ENCODE results near the gene CIB4. TPM values are rescaled to one million over a fixed set of nuclear protein-coding genes. Genes with fewer than 3 reads are reported as not detected.

CIB4 gene
- total and polyA plus RNA-seq, 4 donors = 1.3 TPM; not detected in 3

DNA sequence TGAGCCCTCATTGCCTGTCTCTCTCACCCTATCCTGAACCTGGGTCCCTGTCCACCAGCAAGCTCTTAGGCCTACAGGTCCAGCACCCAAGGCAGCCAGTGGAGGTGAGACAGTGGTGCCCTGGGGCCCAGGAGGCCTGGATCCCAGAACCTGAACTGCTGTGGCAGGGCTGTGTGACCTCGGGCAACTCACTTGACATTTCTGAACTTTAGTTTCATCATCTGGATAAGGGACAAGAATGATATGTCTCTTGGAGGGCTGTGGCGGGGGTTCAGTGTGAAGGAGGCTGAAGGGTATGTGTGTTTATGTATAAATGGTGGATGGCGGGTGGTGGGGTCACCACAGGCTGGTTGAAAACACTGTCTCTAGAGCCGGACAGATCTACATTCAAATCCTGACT lies 10.9 kb downstream of the CIB4 start:
- no peak overlapping the region for H3K27ac ChIP-seq (ENCODE audit: low read depth in 1 of 2, low read length in 1 of 2)

DNA sequence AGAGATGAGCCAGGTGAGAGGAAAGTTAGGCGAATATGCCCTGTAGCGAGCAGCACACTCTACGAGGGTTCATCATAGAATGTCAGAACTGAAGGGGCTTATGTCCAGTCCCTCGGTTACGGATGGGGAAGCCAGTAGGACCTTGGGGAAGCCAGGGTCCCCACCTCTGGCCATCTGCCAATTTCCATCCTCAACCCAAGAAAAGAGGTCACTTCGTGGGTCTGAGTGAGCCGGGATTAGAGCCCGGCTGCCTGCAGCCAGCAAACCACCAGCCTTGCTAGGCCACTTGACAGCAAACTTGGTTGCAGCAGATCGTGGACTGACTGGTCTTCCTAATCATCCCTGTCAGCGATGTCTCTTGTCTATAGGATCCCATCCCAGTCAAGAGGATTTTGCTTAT lies 11.4 kb downstream of the CIB4 start:
- TF ChIP-seq, protein P1, sequence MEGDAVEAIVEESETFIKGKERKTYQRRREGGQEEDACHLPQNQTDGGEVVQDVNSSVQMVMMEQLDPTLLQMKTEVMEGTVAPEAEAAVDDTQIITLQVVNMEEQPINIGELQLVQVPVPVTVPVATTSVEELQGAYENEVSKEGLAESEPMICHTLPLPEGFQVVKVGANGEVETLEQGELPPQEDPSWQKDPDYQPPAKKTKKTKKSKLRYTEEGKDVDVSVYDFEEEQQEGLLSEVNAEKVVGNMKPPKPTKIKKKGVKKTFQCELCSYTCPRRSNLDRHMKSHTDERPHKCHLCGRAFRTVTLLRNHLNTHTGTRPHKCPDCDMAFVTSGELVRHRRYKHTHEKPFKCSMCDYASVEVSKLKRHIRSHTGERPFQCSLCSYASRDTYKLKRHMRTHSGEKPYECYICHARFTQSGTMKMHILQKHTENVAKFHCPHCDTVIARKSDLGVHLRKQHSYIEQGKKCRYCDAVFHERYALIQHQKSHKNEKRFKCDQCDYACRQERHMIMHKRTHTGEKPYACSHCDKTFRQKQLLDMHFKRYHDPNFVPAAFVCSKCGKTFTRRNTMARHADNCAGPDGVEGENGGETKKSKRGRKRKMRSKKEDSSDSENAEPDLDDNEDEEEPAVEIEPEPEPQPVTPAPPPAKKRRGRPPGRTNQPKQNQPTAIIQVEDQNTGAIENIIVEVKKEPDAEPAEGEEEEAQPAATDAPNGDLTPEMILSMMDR (IDR thresholded peaks at IDR 0.05; ENCODE audit: control extremely low read depth, extremely low read depth) = no peak
- Histone ChIP-seq H3K9me3 (ENCODE audit: control insufficient read depth in 4 of 4, insufficient read depth in 3 of 4, low read length in 3 of 4) (no peaks in the 10 kb centered on the region), H3K9ac (ENCODE audit: insufficient read depth in 1 of 2, low read length in 2 of 2) (no peak overlapping the region), H3K27me3 (ENCODE audit: control insufficient read depth in 3 of 3, insufficient read depth in 3 of 3, low read length in 2 of 3) (no peaks in the 10 kb centered on the region), H3K4me1 (ENCODE audit: control insufficient read depth in 5 of 5, insufficient read depth in 5 of 5, low read length in 5 of 5) (peaks cover 0 to 54% (median 17%) of the 10 kb centered on the region in 5 donors), H3K36me3 (ENCODE audit: control insufficient read depth in 4 of 4, insufficient read depth in 4 of 4, low read length in 4 of 4) (no peaks in the 10 kb centered on the region), H3K4me3 (no peak overlapping the region), H3K27ac (ENCODE audit: low read depth in 1 of 2, low read length in 1 of 2) (no peak overlapping the region)
- ATAC-seq (ENCODE audit: insufficient read depth, low FRiP score) (no peak), DNase-seq (no peak)
- WGBS, 2 donors = 80 to 86% methylated on average over 10 of the region's 10 CpGs

More for the DNA sequence above, 10.9 kb downstream of the CIB4 start:
- DNase-seq (no peak), ATAC-seq (ENCODE audit: insufficient read depth, low FRiP score) (no peak)
- Histone ChIP-seq H3K4me3 (no peak overlapping the region), H3K9ac (ENCODE audit: insufficient read depth in 1 of 2, low read length in 2 of 2) (no peak overlapping the region), H3K9me3 (ENCODE audit: control insufficient read depth in 4 of 4, insufficient read depth in 3 of 4, low read length in 3 of 4) (no peaks in the 10 kb centered on the region), H3K4me1 (ENCODE audit: control insufficient read depth in 5 of 5, insufficient read depth in 5 of 5, low read length in 5 of 5) (peaks cover 0 to 59% (median 22%) of the 10 kb centered on the region in 5 donors), H3K36me3 (ENCODE audit: control insufficient read depth in 4 of 4, insufficient read depth in 4 of 4, low read length in 4 of 4) (no peaks in the 10 kb centered on the region), H3K27me3 (ENCODE audit: control insufficient read depth in 3 of 3, insufficient read depth in 3 of 3, low read length in 2 of 3) (no peaks in the 10 kb centered on the region)
- 87 to 92% methylated on average over 4 of the region's 4 CpGs for WGBS, 2 donors
- TF ChIP-seq, protein P1 (IDR thresholded peaks at IDR 0.05; ENCODE audit: control extremely low read depth, extremely low read depth) = no peak

DNA sequence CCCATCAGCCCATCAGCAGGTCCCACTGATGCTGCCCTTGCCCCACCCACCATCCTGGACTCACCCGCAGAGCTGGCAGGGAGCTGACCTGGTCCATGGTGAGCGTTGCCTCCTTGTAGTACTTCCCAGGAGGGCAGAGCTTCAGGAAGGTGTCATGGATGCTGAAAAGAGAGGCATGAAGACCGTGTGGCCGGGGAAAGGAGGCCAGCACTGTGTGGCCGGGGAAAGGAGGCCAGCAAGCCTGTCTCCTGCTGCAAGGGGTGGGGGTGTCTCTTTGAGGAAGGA lies 11.9 kb downstream of the CIB4 start:
- H3K27ac ChIP-seq (ENCODE audit: low read depth in 1 of 2, low read length in 1 of 2) = no peak overlapping the region
- TF ChIP-seq, protein P1 (IDR thresholded peaks at IDR 0.05; ENCODE audit: control extremely low read depth, extremely low read depth) = no peak
- no peaks in the 10 kb centered on the region for H3K36me3 ChIP-seq (ENCODE audit: control insufficient read depth in 4 of 4, insufficient read depth in 4 of 4, low read length in 4 of 4)
- ATAC-seq (ENCODE audit: insufficient read depth, low FRiP score) (no peak), DNase-seq (no peak)
- no peaks in the 10 kb centered on the region for H3K9me3 ChIP-seq (ENCODE audit: control insufficient read depth in 4 of 4, insufficient read depth in 3 of 4, low read length in 3 of 4)
- no peak overlapping the region for H3K4me3 ChIP-seq
- no peak overlapping the region for H3K9ac ChIP-seq (ENCODE audit: insufficient read depth in 1 of 2, low read length in 2 of 2)
- H3K4me1 ChIP-seq (ENCODE audit: control insufficient read depth in 5 of 5, insufficient read depth in 5 of 5, low read length in 5 of 5) = peaks cover 0 to 52% (median 14%) of the 10 kb centered on the region in 5 donors
- 87 to 90% methylated on average over 5 of the region's 5 CpGs for WGBS, 2 donors
- no peaks in the 10 kb centered on the region for H3K27me3 ChIP-seq (ENCODE audit: control insufficient read depth in 3 of 3, insufficient read depth in 3 of 3, low read length in 2 of 3)
